GM12878 (cell line): ENCODE results near the gene EAF1. TPM values are rescaled to one million over a fixed set of nuclear protein-coding genes. Genes with fewer than 3 reads are reported as not detected.

Source experiments
- ATAC-seq: fragments of 200-7000 bp; cut with Tn5 transposase; 3 replicates; pipeline ENCODE4 v1.9.1; 2020; ENCODE audit warnings: mild to moderate bottlenecking, moderate library complexity
- BruUV-seq: library from RNA; stranded (reverse); fragments of 400-500 nt; replicated peaks from 2 replicates; lab custom pipeline; 2021; lab: Mats Ljungman, UMichigan
- CTCF ChIA-PET: fragments of 300-600 bp; sonication (Branson Sonifier 250); formaldehyde crosslinking; extraction: SDS; loops from one replicate; lab custom pipeline; 2021; ENCODE audit warnings: inconsistent platforms; lab: Yijun Ruan, JAX
- POLR2A ChIA-PET: fragments of 350-600 bp; formaldehyde crosslinking; extraction: SDS; loops from one replicate; lab custom pipeline; 2021; ENCODE audit warnings: inconsistent platforms; lab: Charles Lee
- RAD21 ChIA-PET: fragments of 300-600 bp; sonication (Branson Sonifier 250); formaldehyde crosslinking; loops from one replicate; lab custom pipeline; 2023; ENCODE audit warnings: antibody characterized with exemption; ENCODE audit not compliant: unreplicated experiment; lab: Charles Lee
- SMC1A ChIA-PET: fragments of 300-600 bp; sonication (Branson Sonifier 250); formaldehyde crosslinking; loops from one replicate; lab custom pipeline; 2023; ENCODE audit not compliant: unreplicated experiment, uncharacterized antibody; lab: Charles Lee
- DNase-seq: peaks from one replicate; pipeline ENCODE4 v3.0.0-alpha.2; 2011; ENCODE audit warnings: low read depth, low spot score
- FAIRE-seq: peaks from 3 replicates; lab custom pipeline; 2011; peaks lifted over from hg19 to GRCh38; lab: Jason Lieb, UNC
- H2AFZ ChIP-seq: 2 replicates; pipeline ENCODE4 v1.6.0; 2011; ENCODE audit warnings: low read depth, low read length, control low read depth; ENCODE audit not compliant: control insufficient read depth
- H3K27ac ChIP-seq: 2 replicates; pipeline ENCODE4 v1.5.1; 2011; ENCODE audit warnings: control low read depth; ENCODE audit not compliant: control insufficient read depth, insufficient read depth
- H3K27me3 ChIP-seq, 2 experiments: replicated peaks in 1 of 2; 2 replicates each; pipeline versions ENCODE4 v1.6.0 to v1.6.1; 2011; ENCODE audit warnings: low read length in 1 of 2; ENCODE audit not compliant: control insufficient read depth in 2 of 2, insufficient read depth in 2 of 2
- H3K36me3 ChIP-seq, 2 experiments: 2 replicates each; pipeline ENCODE4 v1.5.1; 2011; ENCODE audit warnings: low read length in 1 of 2; ENCODE audit not compliant: control insufficient read depth in 2 of 2, insufficient read depth in 2 of 2
- H3K4me1 ChIP-seq: 2 replicates; pipeline ENCODE4 v1.6.1; 2011; ENCODE audit warnings: mild to moderate bottlenecking, low read length, moderate library complexity, mixed read lengths; ENCODE audit not compliant: control insufficient read depth, insufficient read depth
- H3K4me2 ChIP-seq: 2 replicates; pipeline ENCODE4 v1.6.0; 2011; ENCODE audit warnings: control low read depth; ENCODE audit not compliant: control insufficient read depth, insufficient read depth
- H3K4me3 ChIP-seq: fragments of 200-600 bp; sonication (generic); 2 replicates; pipeline ENCODE4 v1.5.1; 2016
- H3K79me2 ChIP-seq: 2 replicates; pipeline ENCODE4 v1.6.0; 2011; ENCODE audit warnings: low read length; ENCODE audit not compliant: control insufficient read depth, insufficient read depth
- H3K9ac ChIP-seq: 2 replicates; pipeline ENCODE4 v1.8.0; 2011; ENCODE audit warnings: low read length, control low read depth, mixed read lengths; ENCODE audit not compliant: control insufficient read depth, insufficient read depth
- H3K9me3 ChIP-seq: replicated peaks from 3 replicates; pipeline ENCODE4 v1.5.1; 2011; ENCODE audit warnings: mild to moderate bottlenecking, low read length; ENCODE audit not compliant: control insufficient read depth, insufficient read depth
- H4K20me1 ChIP-seq: 2 replicates; pipeline ENCODE4 v1.6.0; 2011; ENCODE audit not compliant: control insufficient read depth, insufficient read depth
- ATF7 ChIP-seq: fragments of 450-650 bp; IDR thresholded peaks from 2 replicates; pipeline ENCODE4 v1.6.1; 2016; ENCODE audit warnings: low read depth, mild to moderate bottlenecking
- NRF1 ChIP-seq: conservative IDR thresholded peaks from 2 replicates; pipeline ENCODE4 v1.6.1; 2011; ENCODE audit warnings: mild to moderate bottlenecking, low read depth, low read length, improper control_type of control experiment
- WGBS: methylation state at CpG from one replicate; pipeline ENCODE4 v1.1.6; 2016; ENCODE audit warnings: low lambda C conversion rate; ENCODE audit not compliant: insufficient replicate concordance, insufficient coverage; ENCODE audit errors: missing lambda C conversion rate; 5-methylcytosine and 5-hydroxymethylcytosine counted together
- in situ Hi-C: fragments of 300-500 bp; cut with MboI; formaldehyde crosslinking; loops from 9 replicates; pipeline ENCODE4 v1.14.3; 2018; ENCODE audit warnings: mixed read lengths
- intact Hi-C: fragments of 100-400 bp; cut with micrococcal nuclease; formaldehyde crosslinking; loops from one replicate; pipeline ENCODE4 v1.14.2; 2022; ENCODE audit not compliant: unreplicated experiment
- polyA plus RNA-seq, 11 experiments: library from polyadenylated mRNA; depleted of rRNA in 4 of 11; unstranded in 6 of 11; stranded (reverse) in 5 of 11; fragments of >200 nt; fragmentation: Nextera tagmentation in 4 of 11; fragmentation: Illumina TruSeq in 1 of 11; extraction: Ambion mirVana in 4 of 11; extraction: Trizol in 1 of 11; gene quantifications; 1 replicate in 1 of 11; 2 replicates in 10 of 11; pipeline versions ENCODE4 v1.2.1 to v1.2.3, GENCODE V29; 2011 to 2016; ENCODE audit warnings: inconsistent platforms in 2 of 11, missing spikeins in 2 of 11, low read depth in 1 of 11
- total RNA-seq, 4 experiments: library from RNA; depleted of rRNA in 3 of 4; stranded (reverse); fragments of >200 nt in 3 of 4; fragmentation: Illumina TruSeq in 1 of 4; extraction: Trizol in 1 of 4; gene quantifications; 2 replicates each; pipeline versions ENCODE4 v1.2.1 to v1.2.3, GENCODE V29; 2013 to 2021

EAF1 gene
- total and polyA plus RNA-seq, 10 of the 15 experiments (the other 5 are each of a cell fraction or from before 2014, with no cell fraction given), result 6.8 to 21.6 (median 15.6) TPM

GRCh38 chr3:15465876-15466585 is 38.6 kb downstream of the EAF1 start:
- in situ Hi-C loops, result no loop called here
- no peak for FAIRE-seq
- H3K4me1 ChIP-seq, result peaks cover 6% of the 10 kb centered on the region
- H3K4me2 ChIP-seq, result no peak overlapping the region
- peak; percentile 44; the same call in 1 of the 2 replicates for TF ChIP-seq ATF7
- no peak for TF ChIP-seq NRF1
- H3K27me3 ChIP-seq, result no peaks in the 10 kb centered on the region
- no peak overlapping the region for H3K9ac ChIP-seq
- DNase-seq, result no peak
- ChIA-PET SMC1A (interaction anchor here (0.5 to 5.6 kb wide), 18 partner anchors 8 to 286 kb away, joined by 3 to 48 read pairs (median 4); no protein-coding TSS in a partner anchor), RAD21 (interaction anchor here (1.0 to 3.0 kb wide), 9 partner anchors 32 to 346 kb away, joined by 3 to 25 read pairs (median 4); no protein-coding TSS in a partner anchor), CTCF (interaction anchor here (0.6 to 3.4 kb wide), 9 partner anchors 11 to 1002 kb away, joined by 3 to 30 read pairs (median 4); no protein-coding TSS in a partner anchor), POLR2A (interaction anchor here (0.6 to 2.0 kb wide), 8 partner anchors 34 to 384 kb away, joined by 3 to 12 read pairs (median 3); partner anchors contain the start of gene COLQ)
- BruUV-seq, result no TSS peak
- no peak overlapping the region for H3K27ac ChIP-seq
- H3K36me3 ChIP-seq, result no peaks in the 10 kb centered on the region
- no peak overlapping the region for H3K4me3 ChIP-seq
- H4K20me1 ChIP-seq, result no peaks in the 10 kb centered on the region
- intact Hi-C loops, result loop anchor here (5.0 kb wide), 1 partner anchor 91 kb away; no protein-coding TSS in a partner anchor
- no peaks in the 10 kb centered on the region for H3K9me3 ChIP-seq
- H2AFZ ChIP-seq, result no peak overlapping the region
- 79% methylated on average over 6 of the region's 6 CpGs for WGBS
- no peak for ATAC-seq
- no peaks in the 10 kb centered on the region for H3K79me2 ChIP-seq
